HG02870 (cell line): Measurements from ENCODE around the gene PRPS2.

Source experiments
- ATAC-seq: cut with Tn5 transposase; IDR thresholded peaks from one replicate; pipeline ENCODE4 v1.9.1; 2021; ENCODE audit warnings: mild to moderate bottlenecking, moderate library complexity; ENCODE audit not compliant: unreplicated experiment

Gene PRPS2

GRCh38 chrX:12814420-12814819 is 23.2 kb downstream of the PRPS2 start:
- ATAC-seq, result peak; percentile 68

- no peak for ATAC-seq
Observed at GRCh38 chrX:12817528-12817927, 26.3 kb downstream of the PRPS2 start.

GRCh38 chrX:12819222-12819621 is 28.0 kb downstream of the PRPS2 start:
- ATAC-seq, result no peak

GRCh38 chrX:12820737-12821136 is 29.5 kb downstream of the PRPS2 start:
- no peak for ATAC-seq

- no peak for ATAC-seq
Observed at GRCh38 chrX:12824944-12825343, 33.7 kb downstream of the PRPS2 start.

- ATAC-seq, result no peak
Observed at GRCh38 chrX:12825801-12826200, 34.6 kb downstream of the PRPS2 start.

GRCh38 chrX:12843061-12843667 is 52.0 kb downstream of the PRPS2 start:
- no peak for ATAC-seq

- ATAC-seq, result peak; percentile 85
Observed at GRCh38 chrX:12843668-12844279, 52.6 kb downstream of the PRPS2 start.

- no peak for ATAC-seq
Observed at GRCh38 chrX:12844319-12844718, 53.1 kb downstream of the PRPS2 start.

GRCh38 chrX:12865359-12865758 is 74.1 kb downstream of the PRPS2 start:
- no peak for ATAC-seq

- no peak for ATAC-seq
Observed at GRCh38 chrX:12866451-12867377, 75.5 kb downstream of the PRPS2 start, which contains the start of gene TLR7. TSS of gene TLR7 (plus strand) at chrX:12867072. CDS start at chrX:12867579, 507 bp downstream.

- no peak for ATAC-seq
Observed at GRCh38 chrX:12867685-12868084, 76.5 kb downstream of the PRPS2 start.

- no peak for ATAC-seq
Observed at GRCh38 chrX:12868747-12869146, 77.5 kb downstream of the PRPS2 start.

GRCh38 chrX:12871257-12871656 is 80.0 kb downstream of the PRPS2 start:
- no peak for ATAC-seq

GRCh38 chrX:12872741-12873140 is 81.5 kb downstream of the PRPS2 start:
- ATAC-seq, result no peak
